Duodenal mucosa (tissue), 2 donors: ENCODE data around the gene RAD23A.
"Not testable (repeated sequence)": the region's sequence is repeated elsewhere in the genome, so short reads cannot be mapped to it uniquely, and the experiment has no call there.

Experiments used
- H3K27ac ChIP-seq: one replicate; pipeline ENCODE4 v1.7.0; 2013; ENCODE audit warnings: low read depth, low read length
- H3K27me3 ChIP-seq, 2 donors: one replicate each; pipeline ENCODE4 v1.7.0; 2013; ENCODE audit warnings: low read length in 2 of 2, control low read depth in 1 of 2; ENCODE audit not compliant: insufficient read depth in 2 of 2, control insufficient read depth in 1 of 2
- H3K36me3 ChIP-seq, 2 donors: one replicate each; pipeline ENCODE4 v1.7.0; 2013; ENCODE audit warnings: low read length in 2 of 2, control low read depth in 1 of 2; ENCODE audit not compliant: insufficient read depth in 2 of 2, control insufficient read depth in 1 of 2
- H3K4me1 ChIP-seq, 2 donors: one replicate each; pipeline ENCODE4 v1.7.0; 2013; ENCODE audit warnings: low read length in 2 of 2, control low read depth in 1 of 2; ENCODE audit not compliant: insufficient read depth in 2 of 2, control insufficient read depth in 1 of 2
- H3K4me3 ChIP-seq, 2 donors: one replicate each; pipeline ENCODE4 v1.7.0; 2013; ENCODE audit warnings: low read length in 2 of 2, low read depth in 1 of 2
- H3K9ac ChIP-seq, 2 donors: one replicate each; pipeline ENCODE4 v1.7.0; 2013; ENCODE audit warnings: low read length in 2 of 2, low read depth in 1 of 2
- H3K9me3 ChIP-seq, 2 donors: one replicate each; pipeline ENCODE4 v1.7.0; 2013; ENCODE audit warnings: low read length in 2 of 2, control low read depth in 1 of 2; ENCODE audit not compliant: control insufficient read depth in 1 of 2

The RAD23A gene

GRCh38 chr19:12970070-12970820 lies 24.6 kb downstream of the RAD23A start:
- Histone ChIP-seq H3K4me3 (no peak overlapping the region), H3K9ac (no peak overlapping the region)

DNA sequence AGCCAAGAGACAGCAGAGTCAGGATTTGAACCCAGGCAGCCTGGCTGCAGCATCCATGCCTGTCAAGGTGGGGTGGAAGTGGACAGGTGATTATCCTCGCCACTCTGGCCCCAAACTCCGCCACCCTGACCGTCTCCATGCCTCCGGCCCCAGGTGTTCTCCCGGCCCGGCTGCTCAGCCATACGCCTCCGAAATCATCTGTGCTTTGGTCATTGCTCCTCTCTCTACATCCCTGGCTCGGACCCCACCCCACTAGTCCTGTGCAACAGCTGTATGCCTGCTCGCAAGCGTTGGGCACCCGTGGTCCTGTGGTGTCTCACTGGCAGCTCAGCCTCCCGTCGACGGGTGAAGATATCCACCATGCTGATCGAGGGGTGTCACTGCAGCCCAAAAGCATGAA lies 27.6 kb downstream of the RAD23A start:
- Histone ChIP-seq H3K4me1 (no peaks in the 10 kb centered on the region), H3K9me3 (no peaks in the 10 kb centered on the region), H3K4me3 (no peak overlapping the region), H3K9ac (no peak overlapping the region), H3K27me3 (peaks cover 0 to 7% of the 10 kb centered on the region in 2 donors), H3K27ac (no peak overlapping the region), H3K36me3 (no peaks in the 10 kb centered on the region)

More at GRCh38 chr19:12970070-12970820, 24.6 kb downstream of the RAD23A start:
- H3K4me1 ChIP-seq: peaks cover 0 to 3% of the 10 kb centered on the region in 2 donors
- peaks cover 0 to 4% of the 10 kb centered on the region in 2 donors for H3K27me3 ChIP-seq
- H3K9me3 ChIP-seq: no peaks in the 10 kb centered on the region
- H3K36me3 ChIP-seq: no peaks in the 10 kb centered on the region
- no peak overlapping the region for H3K27ac ChIP-seq

DNA sequence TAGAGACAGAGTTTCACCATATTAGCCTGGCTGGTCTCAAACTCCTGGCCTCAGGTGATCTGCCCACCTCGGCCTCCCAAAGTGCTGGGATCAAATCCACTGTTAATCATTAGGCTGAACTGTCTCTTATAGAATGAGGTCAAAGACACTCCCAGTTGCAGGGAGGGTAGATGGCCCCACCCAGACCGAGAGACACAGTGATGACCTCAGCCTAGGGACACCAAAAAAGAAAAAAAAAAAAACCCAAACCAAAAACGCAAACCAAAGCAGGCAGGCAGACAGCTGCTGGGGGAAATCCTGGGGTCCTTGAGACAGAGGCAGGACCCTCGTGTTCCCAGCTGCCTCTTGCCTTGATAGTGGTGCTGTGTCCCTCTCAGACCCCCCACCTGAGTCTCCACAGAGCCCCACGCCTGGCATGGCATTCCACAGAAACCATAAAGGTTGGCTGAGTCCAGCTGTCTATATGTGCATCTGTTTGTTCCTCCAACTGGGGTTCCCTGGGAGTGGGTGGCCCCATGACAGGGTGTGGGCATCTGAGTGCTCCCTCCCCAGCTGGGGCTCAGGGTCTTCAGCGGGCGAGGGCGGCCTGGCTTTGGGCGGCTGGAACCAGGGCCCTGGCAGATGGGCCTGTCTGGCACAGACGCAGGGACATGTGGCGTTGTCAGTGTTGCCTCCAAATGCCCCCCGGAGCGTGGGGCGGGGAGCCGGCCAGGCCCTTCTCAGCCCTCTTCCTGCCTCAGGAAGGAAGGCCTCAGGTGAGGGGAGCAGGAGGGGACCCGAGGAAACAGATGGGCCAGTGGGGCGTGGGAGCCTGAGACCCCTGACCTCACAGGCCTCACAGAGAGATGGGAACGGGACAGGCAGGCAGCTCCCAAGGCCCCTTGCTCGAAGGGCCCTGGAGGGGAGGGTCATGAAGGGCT lies 28.9 kb downstream of the RAD23A start:
- Histone ChIP-seq H3K36me3 (no peaks in the 10 kb centered on the region), H3K4me3 (no peak overlapping the region), H3K27me3 (peaks cover 0 to 7% of the 10 kb centered on the region in 2 donors), H3K9ac (no peak overlapping the region), H3K9me3 (no peaks in the 10 kb centered on the region), H3K27ac (no peak overlapping the region), H3K4me1 (no peaks in the 10 kb centered on the region)

GRCh38 chr19:12975221-12975741 lies 29.6 kb downstream of the RAD23A start:
- no peak overlapping the region for H3K27ac ChIP-seq
- no peak overlapping the region for H3K9ac ChIP-seq
- H3K4me3 ChIP-seq: no peak overlapping the region
- H3K9me3 ChIP-seq: no peaks in the 10 kb centered on the region
- H3K27me3 ChIP-seq: peaks cover 0 to 7% of the 10 kb centered on the region in 2 donors
- H3K36me3 ChIP-seq: no peaks in the 10 kb centered on the region
- H3K4me1 ChIP-seq: no peaks in the 10 kb centered on the region

- not testable (repeated sequence) for H3K27me3 ChIP-seq, H3K4me3 ChIP-seq, H3K36me3 ChIP-seq, H3K27ac ChIP-seq, H3K9me3 ChIP-seq, H3K9ac ChIP-seq, H3K4me1 ChIP-seq
Observed at GRCh38 chr19:12976109-12976508, 30.4 kb downstream of the RAD23A start.

DNA sequence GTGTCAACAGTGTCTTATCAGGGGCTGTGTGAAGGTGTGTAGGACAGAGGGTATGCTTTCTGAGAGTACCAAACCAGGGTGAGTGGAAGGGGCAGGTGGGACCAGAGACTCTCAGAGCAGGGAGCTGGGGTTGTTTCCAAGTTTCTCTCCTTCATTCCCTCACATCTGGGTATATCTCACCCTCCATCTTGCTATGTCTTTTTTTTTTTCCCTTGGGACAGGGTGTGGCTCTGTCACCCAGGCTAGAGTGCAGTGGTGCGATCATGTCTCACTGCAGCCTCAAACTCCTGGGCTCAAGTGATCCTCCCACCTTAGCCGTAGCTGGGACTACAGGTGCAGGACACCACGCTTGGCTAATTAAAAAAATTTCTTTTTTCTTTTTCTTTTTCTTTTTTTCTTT lies 34.3 kb downstream of the RAD23A start:
- no peak overlapping the region for H3K27ac ChIP-seq
- no peaks in the 10 kb centered on the region for H3K36me3 ChIP-seq
- H3K4me1 ChIP-seq: peaks cover 12% of the 10 kb centered on the region in 2 donors
- no peak overlapping the region for H3K9ac ChIP-seq
- H3K9me3 ChIP-seq: no peaks in the 10 kb centered on the region
- no peak overlapping the region for H3K4me3 ChIP-seq
- peaks cover 5 to 9% of the 10 kb centered on the region in 2 donors for H3K27me3 ChIP-seq

GRCh38 chr19:12982648-12983047 lies 37.0 kb downstream of the RAD23A start:
- Histone ChIP-seq H3K27ac (no peak overlapping the region), H3K27me3 (peaks cover 5 to 6% of the 10 kb centered on the region in 2 donors), H3K9me3 (no peaks in the 10 kb centered on the region), H3K36me3 (no peaks in the 10 kb centered on the region), H3K4me1 (peaks cover 21 to 23% of the 10 kb centered on the region in 2 donors), H3K9ac (no peak overlapping the region), H3K4me3 (no peak overlapping the region)

DNA sequence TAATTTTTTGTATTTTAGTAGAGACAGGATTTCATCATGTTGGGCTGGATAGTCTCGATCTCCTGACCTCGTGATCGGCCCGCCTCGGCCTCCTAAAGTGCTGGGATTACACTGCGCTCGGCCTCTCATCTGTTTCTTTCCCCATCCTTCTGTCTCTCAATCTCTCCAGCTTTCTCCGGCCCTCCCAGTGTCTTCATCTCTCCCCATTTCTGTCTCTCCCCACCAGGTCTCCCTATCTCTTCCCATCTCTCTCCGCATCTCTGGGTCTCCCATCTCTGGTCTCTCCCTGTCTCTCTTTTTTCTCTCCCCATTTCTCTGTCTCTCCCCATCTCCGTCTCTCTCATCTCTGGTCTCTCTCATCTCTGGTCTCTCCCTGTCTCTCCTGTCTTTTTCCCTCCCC lies 37.4 kb downstream of the RAD23A start:
- Histone ChIP-seq H3K9ac (no peak overlapping the region), H3K4me1 (peaks cover 21 to 23% of the 10 kb centered on the region in 2 donors), H3K9me3 (no peaks in the 10 kb centered on the region), H3K27ac (no peak overlapping the region), H3K4me3 (no peak overlapping the region), H3K36me3 (no peaks in the 10 kb centered on the region), H3K27me3 (peaks cover 5 to 6% of the 10 kb centered on the region in 2 donors)

DNA sequence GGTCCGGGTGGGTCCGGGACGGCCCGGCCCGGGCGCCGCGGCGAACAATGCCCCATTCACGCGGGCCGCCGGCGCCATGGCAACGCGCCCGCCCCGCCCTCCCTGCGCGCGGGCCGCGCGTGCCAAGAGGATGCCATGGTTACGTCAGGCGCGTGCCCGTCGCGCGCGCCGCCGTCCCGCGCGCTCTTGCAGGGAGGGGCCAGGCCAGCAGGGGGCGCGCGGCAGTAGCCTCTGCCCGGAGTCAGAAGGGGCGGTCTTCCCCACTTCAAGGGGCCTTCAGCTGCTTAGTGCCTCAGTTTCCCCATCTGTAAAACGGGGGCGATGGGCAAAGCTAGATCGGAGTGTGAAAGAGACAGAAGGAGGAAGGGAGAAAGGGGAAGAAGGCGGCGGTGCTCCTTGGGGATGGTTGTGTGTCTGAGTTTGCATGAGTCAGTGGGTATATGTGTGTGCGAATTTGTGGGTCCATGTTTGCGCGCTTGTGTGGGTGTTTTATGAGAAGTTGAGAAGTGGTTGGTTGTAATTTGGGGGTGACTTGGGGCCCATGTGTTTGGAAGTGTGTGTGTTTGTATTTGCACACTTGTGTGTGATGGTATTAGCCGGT lies 38.0 kb downstream of the RAD23A start:
- Histone ChIP-seq H3K4me1 (peaks cover 21 to 23% of the 10 kb centered on the region in 2 donors), H3K9me3 (no peaks in the 10 kb centered on the region), H3K36me3 (no peaks in the 10 kb centered on the region), H3K27ac (no peak overlapping the region), H3K4me3 (no peak overlapping the region), H3K9ac (no peak overlapping the region), H3K27me3 (peaks cover 5 to 6% of the 10 kb centered on the region in 2 donors)
